Kidney epithelial cell (primary cell): Measurements from ENCODE around the gene PLD4. TPM values are rescaled to one million over a fixed set of nuclear protein-coding genes. Genes with fewer than 3 reads are reported as not detected.
"Not testable (repeated sequence)": the region's sequence is repeated elsewhere in the genome, so short reads cannot be mapped to it uniquely, and the experiment has no call there.

Source experiments
- DNase-seq: peaks from one replicate; pipeline ENCODE4 v3.0.0-alpha.2; 2010; ENCODE audit warnings: low read depth
- H3K27me3 ChIP-seq: 2 replicates; pipeline ENCODE4 v1.6.0; 2011; ENCODE audit warnings: low read length; ENCODE audit not compliant: control insufficient read depth, insufficient read depth
- H3K36me3 ChIP-seq: 2 replicates; pipeline ENCODE4 v1.5.1; 2011; ENCODE audit warnings: low read length; ENCODE audit not compliant: control insufficient read depth, insufficient read depth
- H3K4me3 ChIP-seq: 2 replicates; pipeline ENCODE4 v1.5.1; 2011; ENCODE audit warnings: low read depth, mild to moderate bottlenecking, control low read depth, low read length
- total RNA-seq: library from RNA; depleted of rRNA; stranded (reverse); fragments of >200 nt; gene quantifications from 2 replicates; pipeline ENCODE4 v1.2.3, GENCODE V29; 2015
- TF ChIP-seq, protein P1 (sequence below): IDR thresholded peaks from 2 replicates; pipeline ENCODE4 v1.5.1; 2011; ENCODE audit warnings: mild to moderate bottlenecking, moderate library complexity, low read length, control low read depth, inconsistent platforms; ENCODE audit not compliant: insufficient read depth, poor library complexity, severe bottlenecking

PLD4 gene
- total RNA-seq, 1 donor from 2014 or later = 0.04 TPM

DNA sequence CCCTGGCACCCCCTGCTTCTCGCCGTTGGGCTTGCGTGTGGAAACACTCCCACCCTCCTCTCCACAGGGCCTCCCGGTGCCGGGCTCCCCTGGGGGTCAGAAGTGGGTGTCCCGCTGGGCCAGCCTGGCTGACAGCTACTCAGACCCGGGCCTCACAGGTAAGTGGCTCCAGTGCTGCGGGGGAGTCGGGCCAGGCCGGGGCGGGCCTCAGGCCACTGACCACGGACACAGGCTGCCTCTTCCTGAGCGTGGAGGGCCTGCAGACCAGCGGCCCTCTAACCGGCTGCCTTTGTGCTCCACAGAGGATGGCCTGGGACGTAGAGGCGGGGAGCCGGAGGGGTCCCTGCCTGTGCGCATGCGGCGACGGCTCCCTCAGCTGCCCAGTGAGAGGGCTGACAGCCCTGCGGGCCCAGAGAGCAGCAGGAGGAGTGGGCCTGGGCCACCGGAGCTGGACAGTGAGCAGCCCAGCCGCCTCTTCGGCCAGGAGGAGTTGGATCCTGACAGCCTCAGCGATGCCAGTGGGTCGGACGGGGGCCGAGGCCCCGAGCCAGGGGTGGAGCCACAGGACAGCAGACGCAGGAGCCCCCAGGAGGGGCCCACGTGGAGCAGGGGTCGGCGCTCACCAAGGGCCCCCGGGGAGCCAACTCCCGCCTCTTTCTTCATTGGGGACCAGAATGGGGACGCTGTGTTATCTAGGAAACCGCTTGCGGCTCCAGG, 38.5 kb upstream of the PLD4 start:
- Histone ChIP-seq H3K36me3 (peaks cover 4% of the 10 kb centered on the region), H3K4me3 (no peak overlapping the region), H3K27me3 (no peaks in the 10 kb centered on the region)
- TF ChIP-seq, protein P1, sequence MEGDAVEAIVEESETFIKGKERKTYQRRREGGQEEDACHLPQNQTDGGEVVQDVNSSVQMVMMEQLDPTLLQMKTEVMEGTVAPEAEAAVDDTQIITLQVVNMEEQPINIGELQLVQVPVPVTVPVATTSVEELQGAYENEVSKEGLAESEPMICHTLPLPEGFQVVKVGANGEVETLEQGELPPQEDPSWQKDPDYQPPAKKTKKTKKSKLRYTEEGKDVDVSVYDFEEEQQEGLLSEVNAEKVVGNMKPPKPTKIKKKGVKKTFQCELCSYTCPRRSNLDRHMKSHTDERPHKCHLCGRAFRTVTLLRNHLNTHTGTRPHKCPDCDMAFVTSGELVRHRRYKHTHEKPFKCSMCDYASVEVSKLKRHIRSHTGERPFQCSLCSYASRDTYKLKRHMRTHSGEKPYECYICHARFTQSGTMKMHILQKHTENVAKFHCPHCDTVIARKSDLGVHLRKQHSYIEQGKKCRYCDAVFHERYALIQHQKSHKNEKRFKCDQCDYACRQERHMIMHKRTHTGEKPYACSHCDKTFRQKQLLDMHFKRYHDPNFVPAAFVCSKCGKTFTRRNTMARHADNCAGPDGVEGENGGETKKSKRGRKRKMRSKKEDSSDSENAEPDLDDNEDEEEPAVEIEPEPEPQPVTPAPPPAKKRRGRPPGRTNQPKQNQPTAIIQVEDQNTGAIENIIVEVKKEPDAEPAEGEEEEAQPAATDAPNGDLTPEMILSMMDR = no peak
- no peak for DNase-seq

DNA sequence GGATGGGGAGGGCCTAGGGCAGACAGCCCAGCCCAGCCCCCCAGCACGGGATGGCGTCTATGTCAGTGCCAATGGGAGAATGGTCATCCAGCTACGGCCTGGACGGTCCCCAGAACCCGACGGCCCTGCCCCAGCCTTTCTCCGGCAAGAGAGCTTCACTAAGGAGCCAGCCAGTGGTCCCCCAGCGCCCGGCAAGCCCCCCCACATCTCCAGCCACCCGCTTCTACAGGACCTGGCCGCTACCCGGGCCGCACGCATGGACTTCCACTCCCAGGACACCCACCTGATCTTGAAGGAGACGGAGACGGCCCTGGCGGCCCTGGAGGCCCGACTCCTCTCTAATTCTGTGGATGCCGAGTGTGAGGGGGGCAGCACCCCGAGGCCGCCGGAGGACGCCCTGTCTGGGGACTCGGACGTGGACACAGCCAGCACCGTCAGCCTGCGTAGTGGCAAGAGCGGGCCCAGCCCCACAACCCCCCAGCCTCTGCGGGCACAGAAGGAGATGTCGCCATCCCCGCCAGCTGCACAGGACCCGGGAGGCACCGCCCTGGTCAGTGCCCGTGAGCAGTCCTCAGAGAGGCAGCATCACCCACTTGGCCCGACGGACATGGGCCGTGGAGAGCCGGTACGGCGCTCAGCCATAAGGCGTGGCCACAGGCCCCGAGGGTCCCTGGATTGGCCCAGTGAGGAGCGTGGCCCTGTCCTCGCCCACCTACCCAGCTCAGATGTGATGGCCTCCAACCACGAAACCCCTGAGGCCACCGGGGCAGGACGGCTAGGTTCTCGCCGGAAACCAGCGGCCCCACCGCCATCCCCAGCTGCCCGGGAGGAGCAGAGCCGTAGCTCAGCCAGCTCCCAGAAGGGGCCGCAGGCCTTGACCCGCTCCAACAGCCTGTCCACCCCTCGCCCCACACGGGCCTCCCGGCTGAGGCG, 37.7 kb upstream of the PLD4 start:
- TF ChIP-seq, protein P1 = no peak
- no peak for DNase-seq
- H3K27me3 ChIP-seq = no peaks in the 10 kb centered on the region
- peaks cover 4% of the 10 kb centered on the region for H3K36me3 ChIP-seq
- no peak overlapping the region for H3K4me3 ChIP-seq

DNA sequence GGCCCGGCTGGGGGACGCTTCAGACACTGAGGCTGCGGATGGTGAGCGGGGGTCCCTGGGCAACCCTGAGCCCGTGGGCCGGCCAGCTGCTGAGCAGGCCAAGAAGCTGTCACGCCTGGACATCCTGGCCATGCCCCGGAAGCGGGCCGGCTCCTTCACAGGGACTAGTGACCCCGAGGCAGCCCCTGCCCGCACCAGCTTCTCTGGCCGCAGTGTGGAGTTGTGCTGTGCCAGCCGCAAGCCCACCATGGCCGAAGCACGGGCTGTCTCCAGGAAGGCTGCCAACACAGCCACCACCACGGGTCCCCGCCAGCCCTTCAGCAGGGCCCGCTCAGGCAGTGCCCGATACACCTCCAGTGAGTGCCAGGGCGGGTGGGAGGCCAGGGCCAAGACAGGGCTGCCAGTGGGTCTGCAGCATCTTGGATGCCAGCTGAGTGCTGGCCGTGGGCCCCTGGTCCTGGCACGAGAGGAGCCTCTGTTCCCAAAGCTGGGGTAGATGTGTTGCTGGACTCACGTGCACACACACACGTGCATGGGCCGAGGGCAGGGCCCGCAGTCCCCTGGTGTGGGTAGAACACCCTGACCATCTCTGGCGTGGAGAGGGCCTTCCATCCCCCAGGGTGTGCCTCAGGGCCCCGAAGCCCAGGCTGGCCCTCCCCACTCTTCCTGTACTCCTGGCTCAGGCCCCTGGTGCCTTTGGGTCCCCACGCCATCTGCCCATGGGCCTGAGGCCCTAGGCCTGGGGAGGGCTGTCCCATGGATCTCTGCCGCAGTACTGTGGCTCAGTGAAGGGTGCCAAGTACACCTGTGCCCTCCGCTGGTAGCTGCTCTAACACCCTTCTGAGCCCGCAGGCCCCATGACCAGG, 36.8 kb upstream of the PLD4 start:
- DNase-seq = no peak
- Histone ChIP-seq H3K27me3 (no peaks in the 10 kb centered on the region), H3K36me3 (peaks cover 4% of the 10 kb centered on the region), H3K4me3 (no peak overlapping the region)
- TF ChIP-seq, protein P1 = no peak

DNA sequence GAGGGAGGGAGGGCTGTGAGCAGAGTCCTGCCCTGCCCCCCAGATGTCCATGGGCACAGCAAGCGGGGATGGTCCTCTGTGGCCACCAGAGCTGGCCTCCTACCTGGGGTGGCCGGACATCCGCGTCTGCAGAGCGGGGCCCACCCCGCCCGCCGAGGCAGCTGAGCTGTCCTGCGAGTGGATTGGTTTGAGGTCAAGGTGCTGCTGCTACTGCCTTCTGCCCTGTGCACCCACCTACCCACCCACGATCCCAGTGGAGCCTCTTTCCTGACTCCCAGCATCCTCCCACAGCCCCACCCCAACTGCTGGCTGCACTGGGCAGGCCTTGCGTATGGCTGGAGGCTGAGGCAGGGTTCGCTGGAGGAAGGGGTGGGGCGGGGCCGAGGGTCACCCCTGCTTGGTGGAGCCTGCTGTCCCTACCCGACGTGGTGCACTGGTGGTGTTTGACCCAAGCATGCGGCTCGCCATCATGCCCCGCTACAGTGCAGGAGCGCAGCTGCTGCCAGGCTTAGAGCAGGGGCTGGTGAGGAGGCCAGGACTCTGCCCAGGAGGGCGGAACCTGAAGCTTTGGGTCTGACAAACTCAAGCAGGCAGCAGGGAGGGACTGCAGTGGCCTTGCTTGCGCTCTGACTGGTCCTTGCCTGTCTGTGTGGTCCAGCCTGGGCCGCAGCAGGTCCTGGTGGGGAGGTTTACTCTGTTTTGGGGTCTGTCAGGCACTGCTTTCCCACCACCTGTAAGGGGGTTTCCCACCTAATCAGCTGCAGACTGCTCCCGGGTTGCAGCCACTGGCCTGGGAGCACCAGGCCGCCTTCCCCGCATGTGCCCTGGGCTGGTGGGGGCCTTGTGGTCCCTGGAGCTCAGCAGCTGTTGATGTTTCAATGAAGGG, 35.9 kb upstream of the PLD4 start:
- H3K36me3 ChIP-seq = peaks cover 2% of the 10 kb centered on the region
- no peaks in the 10 kb centered on the region for H3K27me3 ChIP-seq
- no peak overlapping the region for H3K4me3 ChIP-seq
- no peak for DNase-seq
- TF ChIP-seq, protein P1 = no peak

DNA sequence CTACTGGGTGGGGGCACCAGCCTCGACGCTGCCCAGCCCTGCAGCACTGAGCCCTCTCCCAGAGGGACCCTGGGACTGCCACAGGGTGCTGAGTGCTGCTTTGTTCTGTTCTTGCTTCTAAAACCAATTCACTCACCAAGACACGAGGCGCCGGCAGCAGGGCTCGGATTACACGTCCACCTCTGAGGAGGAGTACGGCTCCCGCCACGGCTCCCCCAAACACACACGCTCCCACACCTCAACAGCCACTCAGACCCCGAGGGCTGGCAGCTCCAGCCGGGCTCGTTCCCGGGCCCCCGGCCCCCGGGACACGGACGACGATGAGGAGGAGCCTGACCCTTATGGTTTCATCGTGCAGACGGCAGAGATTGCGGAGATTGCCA, 35.3 kb upstream of the PLD4 start:
- peaks cover 2% of the 10 kb centered on the region for H3K36me3 ChIP-seq

DNA sequence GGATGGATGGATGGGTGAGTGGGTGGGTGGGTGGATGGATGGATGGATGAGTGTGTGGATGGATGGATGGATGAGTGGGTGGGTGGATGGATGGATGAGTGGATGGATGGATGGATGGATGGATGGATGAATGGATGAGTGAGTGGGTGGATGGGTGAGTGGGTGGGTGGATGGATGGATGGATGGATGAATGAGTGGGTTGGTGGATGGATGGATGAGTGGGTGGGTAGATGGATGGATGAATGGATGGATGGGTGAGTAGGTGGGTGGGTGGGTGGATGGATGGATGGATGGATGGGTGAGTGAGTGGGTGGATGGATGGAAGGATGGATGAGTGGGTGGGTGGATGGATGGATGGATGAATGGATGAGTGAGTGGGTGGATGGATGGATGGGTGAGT, 34.4 kb upstream of the PLD4 start:
- not testable (repeated sequence) for H3K36me3 ChIP-seq, H3K4me3 ChIP-seq, DNase-seq, H3K27me3 ChIP-seq

More for the DNA sequence above, 35.3 kb upstream of the PLD4 start:
- Histone ChIP-seq H3K4me3 (no peak overlapping the region), H3K27me3 (no peaks in the 10 kb centered on the region)
- no peak for DNase-seq
- TF ChIP-seq, protein P1 = no peak
